PFSK-1 (cell line): ENCODE results near the gene CD14.

ENCODE experiments used
- FOXP2 ChIP-seq: optimal IDR thresholded peaks from 2 replicates; pipeline ENCODE3; 2011; ENCODE audit warnings: borderline replicate concordance, control low read depth, inconsistent platforms; ENCODE audit not compliant: insufficient read depth; ENCODE audit errors: extremely low read length, extremely low read depth
- POLR2AphosphoS5 ChIP-seq: IDR thresholded peaks from 2 replicates; pipeline ENCODE4 v1.6.1; 2012; ENCODE audit warnings: low read depth, mild to moderate bottlenecking, control low read depth, low read length, moderate library complexity
- SIN3A ChIP-seq: IDR thresholded peaks from 2 replicates; pipeline ENCODE4 v1.6.1; 2012; ENCODE audit warnings: mild to moderate bottlenecking, low read length, moderate library complexity, borderline replicate concordance; ENCODE audit not compliant: insufficient read depth
- TAF1 ChIP-seq: IDR thresholded peaks from 2 replicates; pipeline ENCODE4 v1.6.1; 2012; ENCODE audit warnings: low read length, control low read depth, borderline replicate concordance; ENCODE audit not compliant: insufficient read depth
- TF ChIP-seq, protein P1 (sequence below), 2 experiments: IDR thresholded peaks; 2 replicates each; pipeline versions ENCODE4 v1.6.1 to v1.8.0; 2011 to 2012; ENCODE audit warnings: low read depth in 2 of 2, low read length in 2 of 2, control low read depth in 1 of 2, inconsistent platforms in 1 of 2, mild to moderate bottlenecking in 1 of 2, moderate library complexity in 1 of 2; ENCODE audit not compliant: insufficient read depth in 1 of 2

Gene CD14

GRCh38 chr5:140598836-140599235 is 34.1 kb downstream of the CD14 start:
- TF ChIP-seq FOXP2 = no peak
- no peak for TF ChIP-seq SIN3A
- TF ChIP-seq, protein P1, sequence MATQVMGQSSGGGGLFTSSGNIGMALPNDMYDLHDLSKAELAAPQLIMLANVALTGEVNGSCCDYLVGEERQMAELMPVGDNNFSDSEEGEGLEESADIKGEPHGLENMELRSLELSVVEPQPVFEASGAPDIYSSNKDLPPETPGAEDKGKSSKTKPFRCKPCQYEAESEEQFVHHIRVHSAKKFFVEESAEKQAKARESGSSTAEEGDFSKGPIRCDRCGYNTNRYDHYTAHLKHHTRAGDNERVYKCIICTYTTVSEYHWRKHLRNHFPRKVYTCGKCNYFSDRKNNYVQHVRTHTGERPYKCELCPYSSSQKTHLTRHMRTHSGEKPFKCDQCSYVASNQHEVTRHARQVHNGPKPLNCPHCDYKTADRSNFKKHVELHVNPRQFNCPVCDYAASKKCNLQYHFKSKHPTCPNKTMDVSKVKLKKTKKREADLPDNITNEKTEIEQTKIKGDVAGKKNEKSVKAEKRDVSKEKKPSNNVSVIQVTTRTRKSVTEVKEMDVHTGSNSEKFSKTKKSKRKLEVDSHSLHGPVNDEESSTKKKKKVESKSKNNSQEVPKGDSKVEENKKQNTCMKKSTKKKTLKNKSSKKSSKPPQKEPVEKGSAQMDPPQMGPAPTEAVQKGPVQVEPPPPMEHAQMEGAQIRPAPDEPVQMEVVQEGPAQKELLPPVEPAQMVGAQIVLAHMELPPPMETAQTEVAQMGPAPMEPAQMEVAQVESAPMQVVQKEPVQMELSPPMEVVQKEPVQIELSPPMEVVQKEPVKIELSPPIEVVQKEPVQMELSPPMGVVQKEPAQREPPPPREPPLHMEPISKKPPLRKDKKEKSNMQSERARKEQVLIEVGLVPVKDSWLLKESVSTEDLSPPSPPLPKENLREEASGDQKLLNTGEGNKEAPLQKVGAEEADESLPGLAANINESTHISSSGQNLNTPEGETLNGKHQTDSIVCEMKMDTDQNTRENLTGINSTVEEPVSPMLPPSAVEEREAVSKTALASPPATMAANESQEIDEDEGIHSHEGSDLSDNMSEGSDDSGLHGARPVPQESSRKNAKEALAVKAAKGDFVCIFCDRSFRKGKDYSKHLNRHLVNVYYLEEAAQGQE (IDR thresholded peaks at IDR 0.05; ENCODE audit: insufficient read depth in 1 of 2, low read depth in 2 of 2, low read length in 2 of 2) = no peak
- TF ChIP-seq POLR2AphosphoS5 = no peak
- TF ChIP-seq TAF1 = no peak

DNA sequence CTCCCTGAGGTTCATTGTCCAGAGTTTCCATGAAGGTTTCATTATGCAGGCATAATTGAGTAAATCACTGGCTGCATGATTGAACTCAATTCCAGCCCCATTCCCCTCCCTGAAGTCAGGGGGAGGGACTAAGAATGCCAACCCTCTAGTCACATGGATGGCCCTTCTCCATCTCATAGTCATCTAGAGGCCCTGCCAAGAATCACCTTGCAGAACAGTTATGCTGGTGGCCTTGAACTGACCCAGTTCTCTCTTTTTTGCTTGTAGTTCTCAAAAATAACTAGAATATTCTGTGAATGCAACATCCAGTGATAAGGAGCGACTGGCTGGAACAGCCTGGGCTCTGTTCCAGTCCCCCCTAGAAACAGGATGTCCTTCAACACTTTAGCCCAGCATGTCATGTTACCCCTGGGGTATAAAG is 36.6 kb downstream of the CD14 start:
- no peak for TF ChIP-seq TAF1
- TF ChIP-seq SIN3A = no peak
- TF ChIP-seq FOXP2 = no peak
- TF ChIP-seq, protein P1 (IDR thresholded peaks at IDR 0.05; ENCODE audit: insufficient read depth in 1 of 2, low read depth in 2 of 2, low read length in 2 of 2) = no peak
- no peak for TF ChIP-seq POLR2AphosphoS5

GRCh38 chr5:140595538-140596300 is 37.3 kb downstream of the CD14 start:
- TF ChIP-seq POLR2AphosphoS5 (no peak), TAF1 (no peak), SIN3A (no peak)
- TF ChIP-seq, protein P1 (IDR thresholded peaks at IDR 0.05; ENCODE audit: insufficient read depth in 1 of 2, low read depth in 2 of 2, low read length in 2 of 2) = no peak

DNA sequence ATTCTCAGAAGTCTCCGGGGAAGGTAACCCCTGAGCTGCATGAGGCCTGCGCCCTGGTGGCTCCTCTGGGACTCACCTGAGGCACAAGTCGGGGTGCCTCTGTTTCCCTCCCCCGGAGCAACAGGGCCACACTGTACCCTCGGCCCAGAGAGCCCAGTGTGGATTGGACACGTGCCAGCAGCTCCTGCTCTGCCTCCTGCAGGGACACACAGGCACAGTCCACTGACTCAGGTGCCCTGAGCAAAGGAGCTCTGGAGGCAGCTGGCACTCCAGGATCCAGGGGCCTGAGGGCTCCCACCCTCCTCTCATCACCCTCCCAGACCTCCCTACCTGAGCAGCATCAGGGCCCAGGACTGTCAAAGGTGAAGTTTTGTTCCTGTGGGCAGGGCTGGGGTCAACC is 38.8 kb downstream of the CD14 start:
- no peak for TF ChIP-seq POLR2AphosphoS5
- no peak for TF ChIP-seq TAF1
- TF ChIP-seq FOXP2 = no peak
- TF ChIP-seq, protein P1 (IDR thresholded peaks at IDR 0.05; ENCODE audit: insufficient read depth in 1 of 2, low read depth in 2 of 2, low read length in 2 of 2) = no peak
- TF ChIP-seq SIN3A = no peak

- TF ChIP-seq FOXP2 (no peak), SIN3A (no peak), TAF1 (no peak), POLR2AphosphoS5 (no peak)
Measured at GRCh38 chr5:140591747-140592372, 41.1 kb downstream of the CD14 start.
